ENCODE data around the gene SPAG16. TPM values are rescaled to one million over a fixed set of nuclear protein-coding genes. Genes with fewer than 3 reads are reported as not detected.

SPAG16 gene
- polyA plus RNA-seq, 1 of the 3 experiments (the other 2 are of a cell fraction): 29.5 TPM

DNA sequence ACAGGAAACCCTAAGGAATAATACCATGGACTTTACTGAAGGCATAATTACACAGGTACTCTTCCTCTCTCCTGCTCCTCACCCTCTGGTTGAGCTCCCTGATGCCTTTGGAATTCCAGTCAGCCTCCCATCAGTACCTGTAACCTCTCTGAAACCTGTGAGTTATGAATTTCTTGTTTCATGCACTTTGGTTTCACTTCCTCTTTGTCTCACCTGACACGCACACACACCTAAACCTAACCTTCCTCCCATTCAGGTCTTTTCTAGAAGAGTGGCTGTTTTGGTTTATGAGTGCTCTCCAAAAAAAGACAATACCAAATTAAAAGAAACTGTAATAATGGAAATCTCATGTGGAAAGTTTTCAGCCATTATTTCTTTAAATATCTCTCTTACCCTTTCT lies 675.3 kb downstream of the SPAG16 start:
- Histone ChIP-seq H3K79me2 (ENCODE audit: insufficient read depth) (no peaks in the 10 kb centered on the region), H3K36me3 (replicated peaks in 1 of 2; ENCODE audit: control insufficient read depth in 1 of 2, insufficient read depth in 2 of 2, low read length in 1 of 2) (no peaks in the 10 kb centered on the region), H3F3A (replicated peaks; ENCODE audit: insufficient read depth) (no peaks in the 10 kb centered on the region), H3K27ac (ENCODE audit: low read depth in 2 of 2, low read length in 1 of 2) (no peak overlapping the region), H3K9ac (no peak overlapping the region), H3K4me3 (ENCODE audit: low read depth in 2 of 2, low read length in 1 of 2) (no peak overlapping the region), H3K9me3 (0 out of 2 replicates have a peak, but pooled peaks cover 4% of the 10 kb centered on the region), H2AFZ (ENCODE audit: low read depth) (no peak overlapping the region), H3K9me2 (no peaks in the 10 kb centered on the region), H3K4me1 (ENCODE audit: control insufficient read depth in 1 of 2, insufficient read depth in 2 of 2, low read depth in 1 of 2, low read length in 1 of 2) (no peaks in the 10 kb centered on the region), H3K4me2 (no peak overlapping the region), H4K20me1 (ENCODE audit: insufficient read depth) (no peaks in the 10 kb centered on the region), H3K27me3 (ENCODE audit: insufficient read depth) (no peaks in the 10 kb centered on the region)
- 95% methylated on average over 1 of the region's 1 CpG for WGBS (ENCODE audit: low lambda C conversion rate)
- POLR2A ChIA-PET: no interaction called here
- CTCF ChIA-PET: no interaction called here
- DNase-seq: no peak
- TF ChIP-seq TAF1 (IDR thresholded peaks at IDR 0.05; ENCODE audit: borderline replicate concordance, low read depth, low read length) (no peak), MEF2A (IDR thresholded peaks at IDR 0.05; ENCODE audit: borderline replicate concordance, low read depth) (no peak), NFIC (IDR thresholded peaks at IDR 0.05; ENCODE audit: borderline replicate concordance) (no peak), EZH2phosphoT487 (IDR thresholded peaks at IDR 0.05; ENCODE audit: borderline replicate concordance, low read depth) (no peak), EP300 (IDR thresholded peaks at IDR 0.05; ENCODE audit: borderline replicate concordance in 1 of 2, low read depth in 1 of 2, low read length in 1 of 2) (no peak), MXI1 (IDR thresholded peaks at IDR 0.05; ENCODE audit: low read depth, low read length) (no peak), YY1 (IDR thresholded peaks at IDR 0.05; ENCODE audit: low read depth) (no peak), TEAD4 (IDR thresholded peaks at IDR 0.05; ENCODE audit: borderline replicate concordance, insufficient read depth) (no peak)
- TF ChIP-seq, protein P1, sequence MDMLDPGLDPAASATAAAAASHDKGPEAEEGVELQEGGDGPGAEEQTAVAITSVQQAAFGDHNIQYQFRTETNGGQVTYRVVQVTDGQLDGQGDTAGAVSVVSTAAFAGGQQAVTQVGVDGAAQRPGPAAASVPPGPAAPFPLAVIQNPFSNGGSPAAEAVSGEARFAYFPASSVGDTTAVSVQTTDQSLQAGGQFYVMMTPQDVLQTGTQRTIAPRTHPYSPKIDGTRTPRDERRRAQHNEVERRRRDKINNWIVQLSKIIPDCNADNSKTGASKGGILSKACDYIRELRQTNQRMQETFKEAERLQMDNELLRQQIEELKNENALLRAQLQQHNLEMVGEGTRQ (IDR thresholded peaks at IDR 0.05; ENCODE audit: borderline replicate concordance, low read depth, low read length): no peak
- TF ChIP-seq, protein P2, sequence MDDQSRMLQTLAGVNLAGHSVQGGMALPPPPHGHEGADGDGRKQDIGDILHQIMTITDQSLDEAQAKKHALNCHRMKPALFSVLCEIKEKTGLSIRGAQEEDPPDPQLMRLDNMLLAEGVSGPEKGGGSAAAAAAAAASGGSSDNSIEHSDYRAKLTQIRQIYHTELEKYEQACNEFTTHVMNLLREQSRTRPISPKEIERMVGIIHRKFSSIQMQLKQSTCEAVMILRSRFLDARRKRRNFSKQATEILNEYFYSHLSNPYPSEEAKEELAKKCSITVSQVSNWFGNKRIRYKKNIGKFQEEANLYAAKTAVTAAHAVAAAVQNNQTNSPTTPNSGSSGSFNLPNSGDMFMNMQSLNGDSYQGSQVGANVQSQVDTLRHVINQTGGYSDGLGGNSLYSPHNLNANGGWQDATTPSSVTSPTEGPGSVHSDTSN (IDR thresholded peaks at IDR 0.05): no peak
- TF ChIP-seq, protein P3, sequence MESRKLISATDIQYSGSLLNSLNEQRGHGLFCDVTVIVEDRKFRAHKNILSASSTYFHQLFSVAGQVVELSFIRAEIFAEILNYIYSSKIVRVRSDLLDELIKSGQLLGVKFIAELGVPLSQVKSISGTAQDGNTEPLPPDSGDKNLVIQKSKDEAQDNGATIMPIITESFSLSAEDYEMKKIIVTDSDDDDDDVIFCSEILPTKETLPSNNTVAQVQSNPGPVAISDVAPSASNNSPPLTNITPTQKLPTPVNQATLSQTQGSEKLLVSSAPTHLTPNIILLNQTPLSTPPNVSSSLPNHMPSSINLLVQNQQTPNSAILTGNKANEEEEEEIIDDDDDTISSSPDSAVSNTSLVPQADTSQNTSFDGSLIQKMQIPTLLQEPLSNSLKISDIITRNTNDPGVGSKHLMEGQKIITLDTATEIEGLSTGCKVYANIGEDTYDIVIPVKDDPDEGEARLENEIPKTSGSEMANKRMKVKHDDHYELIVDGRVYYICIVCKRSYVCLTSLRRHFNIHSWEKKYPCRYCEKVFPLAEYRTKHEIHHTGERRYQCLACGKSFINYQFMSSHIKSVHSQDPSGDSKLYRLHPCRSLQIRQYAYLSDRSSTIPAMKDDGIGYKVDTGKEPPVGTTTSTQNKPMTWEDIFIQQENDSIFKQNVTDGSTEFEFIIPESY (IDR thresholded peaks at IDR 0.05; ENCODE audit: borderline replicate concordance, low read depth): no peak
- TF ChIP-seq, protein P4, sequence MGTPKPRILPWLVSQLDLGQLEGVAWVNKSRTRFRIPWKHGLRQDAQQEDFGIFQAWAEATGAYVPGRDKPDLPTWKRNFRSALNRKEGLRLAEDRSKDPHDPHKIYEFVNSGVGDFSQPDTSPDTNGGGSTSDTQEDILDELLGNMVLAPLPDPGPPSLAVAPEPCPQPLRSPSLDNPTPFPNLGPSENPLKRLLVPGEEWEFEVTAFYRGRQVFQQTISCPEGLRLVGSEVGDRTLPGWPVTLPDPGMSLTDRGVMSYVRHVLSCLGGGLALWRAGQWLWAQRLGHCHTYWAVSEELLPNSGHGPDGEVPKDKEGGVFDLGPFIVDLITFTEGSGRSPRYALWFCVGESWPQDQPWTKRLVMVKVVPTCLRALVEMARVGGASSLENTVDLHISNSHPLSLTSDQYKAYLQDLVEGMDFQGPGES (IDR thresholded peaks at IDR 0.05; ENCODE audit: low read depth, low read length): no peak

DNA sequence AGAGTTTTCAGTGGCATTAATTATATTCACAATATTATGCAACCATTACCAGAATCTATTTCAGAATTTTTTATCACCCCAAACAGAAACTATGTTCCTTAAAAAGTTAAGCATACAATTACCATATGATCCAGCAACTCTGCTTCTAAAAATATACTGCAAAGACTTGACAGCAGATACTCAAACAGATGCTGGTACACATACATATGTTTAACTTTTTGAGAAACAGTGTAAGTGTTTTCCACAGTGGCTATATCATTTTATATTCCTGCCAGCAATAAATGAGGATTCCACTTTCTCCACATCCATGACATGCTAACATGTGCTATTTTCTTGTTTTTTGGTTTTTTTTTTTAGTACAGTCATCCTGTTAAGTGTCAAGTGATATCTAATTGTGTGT lies 687.3 kb downstream of the SPAG16 start:
- H3K27me3 ChIP-seq (ENCODE audit: insufficient read depth): no peaks in the 10 kb centered on the region
- TF ChIP-seq, protein P2 (IDR thresholded peaks at IDR 0.05): no peak
- TF ChIP-seq MXI1 (IDR thresholded peaks at IDR 0.05; ENCODE audit: low read depth, low read length): no peak
- no peak for TF ChIP-seq GABPA (IDR thresholded peaks at IDR 0.05; ENCODE audit: low read depth)
- TF ChIP-seq MEF2A (IDR thresholded peaks at IDR 0.05; ENCODE audit: borderline replicate concordance, low read depth): no peak
- TF ChIP-seq, protein P5, sequence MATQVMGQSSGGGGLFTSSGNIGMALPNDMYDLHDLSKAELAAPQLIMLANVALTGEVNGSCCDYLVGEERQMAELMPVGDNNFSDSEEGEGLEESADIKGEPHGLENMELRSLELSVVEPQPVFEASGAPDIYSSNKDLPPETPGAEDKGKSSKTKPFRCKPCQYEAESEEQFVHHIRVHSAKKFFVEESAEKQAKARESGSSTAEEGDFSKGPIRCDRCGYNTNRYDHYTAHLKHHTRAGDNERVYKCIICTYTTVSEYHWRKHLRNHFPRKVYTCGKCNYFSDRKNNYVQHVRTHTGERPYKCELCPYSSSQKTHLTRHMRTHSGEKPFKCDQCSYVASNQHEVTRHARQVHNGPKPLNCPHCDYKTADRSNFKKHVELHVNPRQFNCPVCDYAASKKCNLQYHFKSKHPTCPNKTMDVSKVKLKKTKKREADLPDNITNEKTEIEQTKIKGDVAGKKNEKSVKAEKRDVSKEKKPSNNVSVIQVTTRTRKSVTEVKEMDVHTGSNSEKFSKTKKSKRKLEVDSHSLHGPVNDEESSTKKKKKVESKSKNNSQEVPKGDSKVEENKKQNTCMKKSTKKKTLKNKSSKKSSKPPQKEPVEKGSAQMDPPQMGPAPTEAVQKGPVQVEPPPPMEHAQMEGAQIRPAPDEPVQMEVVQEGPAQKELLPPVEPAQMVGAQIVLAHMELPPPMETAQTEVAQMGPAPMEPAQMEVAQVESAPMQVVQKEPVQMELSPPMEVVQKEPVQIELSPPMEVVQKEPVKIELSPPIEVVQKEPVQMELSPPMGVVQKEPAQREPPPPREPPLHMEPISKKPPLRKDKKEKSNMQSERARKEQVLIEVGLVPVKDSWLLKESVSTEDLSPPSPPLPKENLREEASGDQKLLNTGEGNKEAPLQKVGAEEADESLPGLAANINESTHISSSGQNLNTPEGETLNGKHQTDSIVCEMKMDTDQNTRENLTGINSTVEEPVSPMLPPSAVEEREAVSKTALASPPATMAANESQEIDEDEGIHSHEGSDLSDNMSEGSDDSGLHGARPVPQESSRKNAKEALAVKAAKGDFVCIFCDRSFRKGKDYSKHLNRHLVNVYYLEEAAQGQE (IDR thresholded peaks at IDR 0.05; ENCODE audit: low read depth, low read length): no peak
- no peaks in the 10 kb centered on the region for H3K9me2 ChIP-seq
- H3K27ac ChIP-seq (ENCODE audit: low read depth in 2 of 2, low read length in 1 of 2): no peak overlapping the region
- DNase-seq: no peak
- H2AFZ ChIP-seq (ENCODE audit: low read depth): no peak overlapping the region
- POLR2A ChIA-PET: no interaction called here
- no peaks in the 10 kb centered on the region for H3K4me1 ChIP-seq (ENCODE audit: control insufficient read depth in 1 of 2, insufficient read depth in 2 of 2, low read depth in 1 of 2, low read length in 1 of 2)
- no peak overlapping the region for H3K4me2 ChIP-seq
- H3K9ac ChIP-seq: no peak overlapping the region
- no peaks in the 10 kb centered on the region; the same call in 1 of the 2 replicates for H3K9me3 ChIP-seq
- no peaks in the 10 kb centered on the region for H4K20me1 ChIP-seq (ENCODE audit: insufficient read depth)
- no peaks in the 10 kb centered on the region for H3F3A ChIP-seq (replicated peaks; ENCODE audit: insufficient read depth)
- H3K36me3 ChIP-seq (replicated peaks in 1 of 2; ENCODE audit: control insufficient read depth in 1 of 2, insufficient read depth in 2 of 2, low read length in 1 of 2): no peaks in the 10 kb centered on the region
- H3K4me3 ChIP-seq (ENCODE audit: low read depth in 2 of 2, low read length in 1 of 2): no peak overlapping the region
- H3K79me2 ChIP-seq (ENCODE audit: insufficient read depth): no peaks in the 10 kb centered on the region
- CTCF ChIA-PET: no interaction called here
